HepG2 (cell line): ENCODE measurements around the gene CDK10. TPM values are rescaled to one million over a fixed set of nuclear protein-coding genes. Genes with fewer than 3 reads are reported as not detected.
A peak's percentile ranks its signal among the peaks of the same experiment; 100 is the strongest.

Experiments used
- ATAC-seq: fragments of 200-7000 bp; cut with Tn5 transposase; 3 replicates; pipeline ENCODE4 v1.9.1; 2020; ENCODE audit warnings: mild to moderate bottlenecking, moderate library complexity
- BruUV-seq: library from RNA; stranded (reverse); fragments of 400-500 nt; replicated peaks from 2 replicates; lab custom pipeline; 2021; lab: Mats Ljungman, UMichigan
- CTCF ChIA-PET: fragments of 300-600 bp; formaldehyde crosslinking; extraction: SDS; loops from one replicate; lab custom pipeline; 2021; ENCODE audit warnings: low total read pairs, inconsistent platforms, low intra/inter-chr PET ratio; lab: Yijun Ruan, JAX
- POLR2A ChIA-PET: fragments of 350-600 bp; sonication (Branson Sonifier 250); formaldehyde crosslinking; loops from one replicate; lab custom pipeline; 2020; ENCODE audit warnings: antibody characterized with exemption, inconsistent platforms; lab: Yijun Ruan, JAX
- DNase-seq: peaks from one replicate; pipeline ENCODE4 v3.0.0-alpha.2; 2015; ENCODE audit warnings: low spot score
- FAIRE-seq: peaks from 3 replicates; lab custom pipeline; 2011; peaks lifted over from hg19 to GRCh38; lab: Jason Lieb, UNC
- H2AFZ ChIP-seq: one replicate; pipeline ENCODE4 v1.6.1; 2011; ENCODE audit warnings: low read length, inconsistent platforms
- H3K27ac ChIP-seq: fragments of 300-600 bp; 3 replicates; pipeline ENCODE4 v1.8.0; 2011; ENCODE audit warnings: mixed run types, mild to moderate bottlenecking, mixed read lengths, low read length, inconsistent platforms; ENCODE audit not compliant: insufficient read depth; ENCODE audit errors: extremely low read length
- H3K27me3 ChIP-seq, 2 experiments: fragments of 200-600 bp in 1 of 2; 2 replicates in 1 of 2; 3 replicates in 1 of 2; pipeline versions ENCODE4 v1.6.0 to v1.8.0; 2011; ENCODE audit warnings: low read length in 2 of 2, mild to moderate bottlenecking in 2 of 2, moderate library complexity in 2 of 2, inconsistent platforms in 1 of 2; ENCODE audit not compliant: insufficient read depth in 2 of 2, control insufficient read depth in 1 of 2
- H3K36me3 ChIP-seq, 2 experiments: fragments of 200-600 bp in 1 of 2; replicated peaks in 1 of 2; 2 replicates in 1 of 2; 3 replicates in 1 of 2; pipeline versions ENCODE4 v1.5.1 to v1.8.0; 2011; ENCODE audit warnings: low read length in 2 of 2, inconsistent platforms in 1 of 2; ENCODE audit not compliant: insufficient read depth in 2 of 2, control insufficient read depth in 1 of 2
- H3K4me1 ChIP-seq: 2 replicates; pipeline ENCODE4 v1.5.1; 2012; ENCODE audit warnings: low read length, inconsistent platforms; ENCODE audit not compliant: insufficient read depth
- H3K4me2 ChIP-seq: 2 replicates; pipeline ENCODE4 v1.6.0; 2011; ENCODE audit warnings: low read depth, low read length, inconsistent platforms
- H3K4me3 ChIP-seq, 3 experiments: fragments of 200-600 bp in 1 of 3; sonication (generic), shearing (Covaris generic) in 1 of 3; replicated peaks in 1 of 3; 2 replicates each; pipeline ENCODE4 v1.5.1; 2011 to 2016; ENCODE audit warnings: low read length in 3 of 3, inconsistent platforms in 2 of 3, low read depth in 2 of 3, mild to moderate bottlenecking in 2 of 3, control low read depth in 1 of 3, mixed read lengths in 1 of 3; ENCODE audit not compliant: insufficient read depth in 1 of 3
- H3K79me2 ChIP-seq: one replicate; pipeline ENCODE4 v1.6.1; 2011; ENCODE audit warnings: low read length, inconsistent platforms; ENCODE audit not compliant: insufficient read depth
- H3K9ac ChIP-seq: 2 replicates; pipeline ENCODE4 v1.6.0; 2011; ENCODE audit warnings: mild to moderate bottlenecking, low read depth, low read length, inconsistent platforms; ENCODE audit not compliant: insufficient read depth
- H3K9me3 ChIP-seq: 2 replicates; pipeline ENCODE4 v1.5.1; 2012; ENCODE audit warnings: mild to moderate bottlenecking, low read length
- H4K20me1 ChIP-seq: 2 replicates; pipeline ENCODE4 v1.6.0; 2011; ENCODE audit warnings: inconsistent platforms, mild to moderate bottlenecking, low read length, moderate library complexity; ENCODE audit not compliant: insufficient read depth
- CHD4 ChIP-seq: fragments of 200-600 bp; sonication (generic); IDR thresholded peaks from 2 replicates; pipeline ENCODE4 v1.7.0; 2017; ENCODE audit warnings: mild to moderate bottlenecking, low read length, borderline replicate concordance
- DMAP1 ChIP-seq: IDR thresholded peaks from 2 replicates; pipeline ENCODE4 v1.6.1; 2016
- IKZF4 ChIP-seq: sonication (generic); formaldehyde crosslinking; IDR thresholded peaks from 2 replicates; pipeline ENCODE4 v1.5.1; 2020; ENCODE audit warnings: borderline replicate concordance, mild to moderate bottlenecking, low read depth, missing genetic modification reagents; ENCODE audit errors: not compliant biosample characterization
- KLF6 ChIP-seq: IDR thresholded peaks from 2 replicates; pipeline ENCODE4 v1.8.0; 2016; ENCODE audit warnings: missing biosample characterization, missing genetic modification reagents
- MBNL3 ChIP-seq: fragments of 250-450 bp; sonication (Bioruptor Pico); conservative IDR thresholded peaks from 2 replicates; pipeline ENCODE4 v1.8.0; 2022; ENCODE audit warnings: mild to moderate bottlenecking, inconsistent platforms
- NR2F2 ChIP-seq: IDR thresholded peaks from 2 replicates; pipeline ENCODE4 v1.6.1; 2012; ENCODE audit warnings: low read depth, inconsistent platforms, borderline replicate concordance
- PITX1 ChIP-seq: sonication (generic); formaldehyde crosslinking; IDR thresholded peaks from 2 replicates; pipeline ENCODE4 v1.5.1; 2020; ENCODE audit warnings: mild to moderate bottlenecking, missing genetic modification reagents
- RCOR2 ChIP-seq: IDR thresholded peaks from 2 replicates; pipeline ENCODE4 v1.6.1; 2016; ENCODE audit warnings: missing biosample characterization, missing genetic modification reagents
- SIN3A ChIP-seq: IDR thresholded peaks from 2 replicates; pipeline ENCODE4 v1.6.1; 2011; ENCODE audit warnings: low read depth, mild to moderate bottlenecking, control low read depth, low read length, borderline replicate concordance
- TCF7 ChIP-seq: sonication (generic); IDR thresholded peaks from 2 replicates; pipeline ENCODE4 v1.6.1; 2016; ENCODE audit warnings: antibody characterized with exemption, low read depth
- ZNF205 ChIP-seq: IDR thresholded peaks from 2 replicates; pipeline ENCODE4 v1.6.1; 2018; ENCODE audit warnings: missing biosample characterization, missing genetic modification reagents
- ZNF550 ChIP-seq: sonication (generic); formaldehyde crosslinking; IDR thresholded peaks from 2 replicates; pipeline ENCODE4 v1.4.0; 2020; ENCODE audit warnings: mild to moderate bottlenecking, missing genetic modification reagents, borderline replicate concordance
- ZSCAN12 ChIP-seq: sonication (generic); formaldehyde crosslinking; IDR thresholded peaks from 2 replicates; pipeline ENCODE4 v1.9.0; 2021; ENCODE audit warnings: mild to moderate bottlenecking, missing genetic modification reagents
- WGBS: methylation state at CpG from one replicate; pipeline ENCODE4 v1.1.6; 2017; ENCODE audit warnings: low lambda C conversion rate; 5-methylcytosine and 5-hydroxymethylcytosine counted together
- in situ Hi-C: cut with HindIII; loops from 2 replicates; pipeline ENCODE4 v1.10.0; 2017; ENCODE audit warnings: low pct_unique_long_range_greater_than_20kb; ENCODE audit not compliant: extremely low pct_ligation_motif_present
- intact Hi-C: fragments of 100-400 bp; cut with micrococcal nuclease; formaldehyde crosslinking; loops from one replicate; pipeline ENCODE4 v1.10.0; 2022; ENCODE audit not compliant: unreplicated experiment
- polyA plus RNA-seq, 8 experiments: library from polyadenylated mRNA; depleted of rRNA in 3 of 8; stranded (reverse) in 7 of 8; unstranded in 1 of 8; fragments of >200 nt; fragmentation: Illumina TruSeq in 4 of 8; extraction: Trizol in 4 of 8; gene quantifications; 2 replicates each; pipeline versions ENCODE4 v1.2.1 to v1.2.3, GENCODE V29; 2011 to 2016; ENCODE audit warnings: low read depth in 4 of 8, missing spikeins in 1 of 8, mixed read lengths in 1 of 8; ENCODE audit not compliant: insufficient read depth in 1 of 8
- total RNA-seq, 5 experiments: library from RNA; depleted of rRNA; stranded (reverse); fragments of >200 nt; fragmentation: Illumina TruSeq; extraction: Trizol; gene quantifications; 2 replicates each; pipeline ENCODE4 v1.2.3, GENCODE V29; 2016; ENCODE audit warnings: low read depth in 1 of 5
- TF ChIP-seq, protein P1 (sequence below): IDR thresholded peaks from 2 replicates; pipeline ENCODE4 v1.6.1; 2016; ENCODE audit warnings: missing compliant biosample characterization, missing genetic modification reagents, borderline replicate concordance
- TF ChIP-seq, protein P2 (sequence below): sonication (generic); formaldehyde crosslinking; IDR thresholded peaks from 2 replicates; pipeline ENCODE4 v1.5.0; 2020; ENCODE audit warnings: missing genetic modification reagents
- TF ChIP-seq, protein P3 (sequence below): sonication (generic); formaldehyde crosslinking; IDR thresholded peaks from 2 replicates; pipeline ENCODE4 v1.5.0; 2020; ENCODE audit warnings: mild to moderate bottlenecking, low read depth, missing genetic modification reagents, borderline replicate concordance
- TF ChIP-seq, protein P4 (sequence below): sonication (generic); formaldehyde crosslinking; conservative IDR thresholded peaks from 2 replicates; pipeline ENCODE4 v1.4.0; 2020; ENCODE audit warnings: missing genetic modification reagents

The CDK10 gene
- total and polyA plus RNA-seq, 2 of the 13 experiments (the other 11 are each of a cell fraction or from before 2014, with no cell fraction given), result 2.5 to 3.9 TPM

DNA sequence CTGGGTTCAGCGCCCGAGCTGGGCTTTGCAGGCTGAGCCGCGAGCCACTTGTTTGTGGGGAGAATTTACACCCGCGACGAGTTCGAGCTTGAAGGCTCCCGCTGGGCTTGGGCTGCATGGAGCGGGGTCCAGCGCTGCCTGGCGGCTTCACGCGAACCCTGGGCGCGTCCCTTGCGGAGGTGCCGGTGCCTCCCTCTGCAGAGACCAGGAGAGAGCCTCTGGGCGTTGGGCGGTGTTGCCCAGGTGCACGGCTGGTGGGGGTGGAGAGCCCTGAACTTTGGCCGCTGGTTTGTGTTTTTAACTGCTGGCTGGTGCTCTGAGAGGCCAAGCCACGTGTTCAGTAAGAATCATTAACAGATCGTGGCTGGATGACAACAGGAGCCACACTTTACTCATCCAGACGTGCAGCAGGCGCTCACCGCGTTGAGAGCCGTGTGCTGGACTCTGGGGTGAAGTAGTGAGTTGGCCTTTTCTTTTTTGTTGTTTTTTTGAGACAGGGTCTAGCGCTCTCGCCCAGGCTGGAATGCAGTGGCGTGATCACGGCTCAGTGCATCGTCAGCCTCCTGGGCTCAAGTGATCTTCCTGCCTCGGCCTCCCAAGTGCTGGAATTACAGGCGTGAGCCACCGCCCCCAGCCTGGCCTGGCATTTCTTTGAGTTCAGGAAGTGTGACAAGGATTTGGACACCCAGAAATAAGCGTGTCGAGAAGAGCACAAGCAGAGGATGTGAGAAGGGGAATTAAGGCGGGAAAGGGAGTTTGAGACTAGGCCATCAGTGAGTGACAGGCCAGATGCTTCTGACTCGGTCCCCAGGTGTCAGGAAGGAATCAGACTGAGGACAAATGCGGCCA, 827 bp downstream of the CDK10 start:
- DNase-seq, result peak; percentile 99
- Histone ChIP-seq H3K79me2 (no peaks in the 10 kb centered on the region), H4K20me1 (no peaks in the 10 kb centered on the region), H3K9me3 (peaks cover 15% of the 10 kb centered on the region), H2AFZ (no peak overlapping the region), H3K27ac (peak overlapping the region; percentile 89), H3K4me1 (peaks cover 69% of the 10 kb centered on the region), H3K4me2 (peak overlapping the region; percentile 83), H3K36me3 (no peaks in the 10 kb centered on the region), H3K9ac (peak overlapping the region; percentile 71), H3K4me3 (peak overlapping the region; percentile 22 to 50 (median 35); a peak in 5 of 6 replicates), H3K27me3 (no peaks in the 10 kb centered on the region)
- BruUV-seq, result TSS peak; percentile 93
- in situ Hi-C loops, result no loop called here
- 4% methylated on average over 28 of the region's 42 CpGs for WGBS
- intact Hi-C loops, result loop anchor here (2.0 kb wide), 2 partner anchors 13 to 17 kb away; partner anchors contain the start of gene SPATA2L
- ChIA-PET POLR2A (interaction anchor here (0.7 to 3.2 kb wide), 8 partner anchors 8 to 136 kb away, joined by 3 to 32 read pairs (median 8); partner anchors contain the start of genes CHMP1A and SPATA33), CTCF (interaction anchor here (1.3 kb wide), 1 partner anchor 13 kb away, joined by 3 read pairs; no protein-coding TSS in a partner anchor)
- peak; percentile 100 for FAIRE-seq
- ATAC-seq, result peak; percentile 93
- TF ChIP-seq SIN3A (peak; percentile 97), NR2F2 (peak; percentile 67), MBNL3 (no peak), ZSCAN12 (CRISPR knock-in tag) (peak; percentile 98), ZNF550 (CRISPR knock-in tag) (no peak; the same call in 1 of the 2 replicates), PITX1 (CRISPR knock-in tag) (peak; percentile 90), DMAP1 (CRISPR knock-in tag) (peak; percentile 99), IKZF4 (peak; percentile 84), TCF7 (no peak), ZNF205 (CRISPR knock-in tag) (peak; percentile 94), RCOR2 (CRISPR knock-in tag) (peak; percentile 91), CHD4 (peak; percentile 65; the same call in 1 of the 2 replicates), KLF6 (CRISPR knock-in tag) (peak; percentile 99)
- TF ChIP-seq, protein P1, sequence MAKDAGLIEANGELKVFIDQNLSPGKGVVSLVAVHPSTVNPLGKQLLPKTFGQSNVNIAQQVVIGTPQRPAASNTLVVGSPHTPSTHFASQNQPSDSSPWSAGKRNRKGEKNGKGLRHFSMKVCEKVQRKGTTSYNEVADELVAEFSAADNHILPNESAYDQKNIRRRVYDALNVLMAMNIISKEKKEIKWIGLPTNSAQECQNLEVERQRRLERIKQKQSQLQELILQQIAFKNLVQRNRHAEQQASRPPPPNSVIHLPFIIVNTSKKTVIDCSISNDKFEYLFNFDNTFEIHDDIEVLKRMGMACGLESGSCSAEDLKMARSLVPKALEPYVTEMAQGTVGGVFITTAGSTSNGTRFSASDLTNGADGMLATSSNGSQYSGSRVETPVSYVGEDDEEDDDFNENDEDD, result peak; percentile 92; the same call in 1 of the 2 replicates
- TF ChIP-seq, protein P2, sequence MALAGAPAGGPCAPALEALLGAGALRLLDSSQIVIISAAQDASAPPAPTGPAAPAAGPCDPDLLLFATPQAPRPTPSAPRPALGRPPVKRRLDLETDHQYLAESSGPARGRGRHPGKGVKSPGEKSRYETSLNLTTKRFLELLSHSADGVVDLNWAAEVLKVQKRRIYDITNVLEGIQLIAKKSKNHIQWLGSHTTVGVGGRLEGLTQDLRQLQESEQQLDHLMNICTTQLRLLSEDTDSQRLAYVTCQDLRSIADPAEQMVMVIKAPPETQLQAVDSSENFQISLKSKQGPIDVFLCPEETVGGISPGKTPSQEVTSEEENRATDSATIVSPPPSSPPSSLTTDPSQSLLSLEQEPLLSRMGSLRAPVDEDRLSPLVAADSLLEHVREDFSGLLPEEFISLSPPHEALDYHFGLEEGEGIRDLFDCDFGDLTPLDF, result peak; percentile 26; the same call in 1 of the 2 replicates
- TF ChIP-seq, protein P3, sequence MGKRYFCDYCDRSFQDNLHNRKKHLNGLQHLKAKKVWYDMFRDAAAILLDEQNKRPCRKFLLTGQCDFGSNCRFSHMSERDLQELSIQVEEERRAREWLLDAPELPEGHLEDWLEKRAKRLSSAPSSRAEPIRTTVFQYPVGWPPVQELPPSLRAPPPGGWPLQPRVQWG (CRISPR knock-in tag), result peak; percentile 47; the same call in 1 of the 2 replicates
- TF ChIP-seq, protein P4, sequence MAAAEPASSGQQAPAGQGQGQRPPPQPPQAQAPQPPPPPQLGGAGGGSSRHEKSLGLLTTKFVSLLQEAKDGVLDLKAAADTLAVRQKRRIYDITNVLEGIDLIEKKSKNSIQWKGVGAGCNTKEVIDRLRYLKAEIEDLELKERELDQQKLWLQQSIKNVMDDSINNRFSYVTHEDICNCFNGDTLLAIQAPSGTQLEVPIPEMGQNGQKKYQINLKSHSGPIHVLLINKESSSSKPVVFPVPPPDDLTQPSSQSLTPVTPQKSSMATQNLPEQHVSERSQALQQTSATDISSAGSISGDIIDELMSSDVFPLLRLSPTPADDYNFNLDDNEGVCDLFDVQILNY (CRISPR knock-in tag), result peak; percentile 50; the same call in 1 of the 2 replicates
